AG10803 (cell line): ENCODE results near the gene NCDN.

Experiments used
- DNase-seq: peaks from one replicate; pipeline ENCODE4 v3.0.0; 2010; ENCODE audit warnings: low read depth
- H3K4me3 ChIP-seq: 2 replicates; pipeline ENCODE4 v1.5.1; 2011; ENCODE audit warnings: mild to moderate bottlenecking, low read length, control low read depth
- TF ChIP-seq, protein P1 (sequence below): conservative IDR thresholded peaks from 2 replicates; pipeline ENCODE4 v1.5.1; 2011; ENCODE audit warnings: mild to moderate bottlenecking, low read length, control low read depth, inconsistent platforms

The NCDN gene

GRCh38 chr1:35603941-35604340 is 46.3 kb downstream of the NCDN start:
- no peak overlapping the region for H3K4me3 ChIP-seq
- no peak for DNase-seq
- TF ChIP-seq, protein P1, sequence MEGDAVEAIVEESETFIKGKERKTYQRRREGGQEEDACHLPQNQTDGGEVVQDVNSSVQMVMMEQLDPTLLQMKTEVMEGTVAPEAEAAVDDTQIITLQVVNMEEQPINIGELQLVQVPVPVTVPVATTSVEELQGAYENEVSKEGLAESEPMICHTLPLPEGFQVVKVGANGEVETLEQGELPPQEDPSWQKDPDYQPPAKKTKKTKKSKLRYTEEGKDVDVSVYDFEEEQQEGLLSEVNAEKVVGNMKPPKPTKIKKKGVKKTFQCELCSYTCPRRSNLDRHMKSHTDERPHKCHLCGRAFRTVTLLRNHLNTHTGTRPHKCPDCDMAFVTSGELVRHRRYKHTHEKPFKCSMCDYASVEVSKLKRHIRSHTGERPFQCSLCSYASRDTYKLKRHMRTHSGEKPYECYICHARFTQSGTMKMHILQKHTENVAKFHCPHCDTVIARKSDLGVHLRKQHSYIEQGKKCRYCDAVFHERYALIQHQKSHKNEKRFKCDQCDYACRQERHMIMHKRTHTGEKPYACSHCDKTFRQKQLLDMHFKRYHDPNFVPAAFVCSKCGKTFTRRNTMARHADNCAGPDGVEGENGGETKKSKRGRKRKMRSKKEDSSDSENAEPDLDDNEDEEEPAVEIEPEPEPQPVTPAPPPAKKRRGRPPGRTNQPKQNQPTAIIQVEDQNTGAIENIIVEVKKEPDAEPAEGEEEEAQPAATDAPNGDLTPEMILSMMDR: no peak

DNA sequence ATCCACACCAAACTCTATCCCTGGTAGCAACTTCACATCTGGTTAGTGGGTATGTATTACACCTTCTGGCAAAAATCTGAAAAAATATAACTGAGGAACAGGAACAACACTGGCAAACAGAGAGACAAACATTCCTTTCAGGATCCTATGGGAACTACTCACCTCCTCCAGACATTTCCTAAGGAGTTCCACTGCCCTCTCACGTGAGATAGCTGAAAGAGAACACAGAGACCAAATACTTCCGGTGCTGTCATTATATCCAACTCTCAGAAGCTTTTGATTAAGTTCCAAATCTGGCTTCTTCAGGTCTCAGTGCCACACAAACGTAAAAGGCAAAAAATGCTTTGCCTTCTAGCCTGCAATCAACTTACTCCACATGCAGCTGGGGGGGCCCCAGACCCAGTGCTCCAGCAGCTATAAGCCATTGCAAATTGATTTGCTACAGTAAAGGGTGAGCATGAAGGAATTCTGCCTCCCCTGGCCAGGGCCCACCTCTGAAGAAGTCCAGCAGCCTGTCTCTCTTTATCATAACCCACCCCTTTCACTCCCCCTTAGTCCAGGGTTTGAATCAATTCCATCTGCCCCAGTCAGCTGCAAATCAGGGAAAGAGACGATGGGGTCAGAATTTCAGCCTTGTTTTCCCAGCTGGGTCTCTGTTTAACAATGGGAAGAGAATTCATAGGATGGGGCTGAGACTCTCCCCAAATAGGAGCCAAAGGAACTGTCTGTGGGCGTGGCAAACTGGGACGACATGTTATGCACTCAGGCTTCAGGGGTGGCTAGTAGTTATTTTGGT is 47.7 kb downstream of the NCDN start:
- H3K4me3 ChIP-seq: no peak overlapping the region

DNA sequence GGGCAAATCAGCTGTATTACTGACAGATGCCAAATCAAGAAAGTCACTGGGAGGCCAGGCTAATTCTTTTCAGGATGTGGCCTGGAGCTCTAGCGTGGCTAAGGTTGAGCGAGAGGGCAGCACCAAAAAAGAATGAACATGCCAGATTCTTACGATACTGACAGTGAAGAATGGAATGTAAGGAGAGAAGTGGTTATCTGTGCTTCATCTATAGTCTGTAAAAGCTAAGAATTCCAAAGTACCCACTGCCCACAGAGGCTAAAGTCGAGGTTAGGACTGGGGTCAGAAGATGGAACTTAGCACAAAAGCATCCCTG is 48.2 kb downstream of the NCDN start:
- peak; percentile 62 for DNase-seq
- TF ChIP-seq, protein P1: no peak
- H3K4me3 ChIP-seq: no peak overlapping the region

More for the DNA sequence above, 47.7 kb downstream of the NCDN start:
- DNase-seq: peak; percentile 8
- TF ChIP-seq, protein P1: no peak

DNA sequence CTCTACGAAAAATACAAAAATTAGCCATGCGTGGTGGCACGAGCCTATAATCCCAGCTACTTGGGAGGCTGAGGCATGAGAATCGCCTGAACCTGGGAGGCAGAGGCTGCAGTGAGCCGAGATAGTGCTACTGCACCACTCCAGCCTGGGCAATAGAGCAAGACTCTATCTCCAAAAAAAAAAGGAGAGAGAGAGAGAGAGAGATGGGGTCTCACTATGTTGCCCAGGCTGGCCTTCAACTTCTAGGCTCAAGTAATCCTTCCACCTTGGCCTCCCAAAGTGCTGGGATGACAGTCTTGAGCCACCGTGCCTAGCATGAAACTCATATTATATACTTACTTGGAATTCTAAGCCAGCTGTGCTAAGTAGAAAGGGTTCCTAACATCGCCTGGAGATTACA is 54.1 kb downstream of the NCDN start:
- no peak for DNase-seq
- TF ChIP-seq, protein P1: no peak
- H3K4me3 ChIP-seq: no peak overlapping the region

DNA sequence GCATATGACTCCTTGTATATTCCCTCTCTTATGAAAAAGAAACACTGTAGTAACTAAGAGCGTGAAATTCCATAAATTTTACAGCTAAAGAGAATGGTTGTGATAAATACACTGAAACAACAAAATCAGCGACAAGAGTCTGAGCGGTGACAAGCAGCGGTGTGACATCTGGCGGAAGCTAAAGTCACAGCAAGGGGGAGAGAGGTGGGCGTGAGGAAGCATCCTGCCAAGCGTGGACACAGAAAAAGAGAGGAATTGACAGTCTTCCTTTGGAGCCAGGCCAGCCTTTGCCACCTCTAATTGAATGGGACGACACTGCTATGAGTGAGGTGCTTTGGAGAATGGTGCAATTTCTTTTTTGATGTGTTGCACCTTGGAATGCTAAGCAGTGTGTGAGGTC is 57.8 kb downstream of the NCDN start:
- no peak for DNase-seq

More for the DNA sequence above, 57.8 kb downstream of the NCDN start:
- TF ChIP-seq, protein P1: no peak
- no peak overlapping the region for H3K4me3 ChIP-seq
